Panc1 (cell line): ENCODE results near the gene TDRD1. TPM values are rescaled to one million over a fixed set of nuclear protein-coding genes. Genes with fewer than 3 reads are reported as not detected.

Source experiments
- ATAC-seq: fragments of 200-7000 bp; cut with Tn5 transposase; 2 replicates; pipeline ENCODE4 v1.9.1; 2020; ENCODE audit warnings: mild to moderate bottlenecking, moderate library complexity
- BruUV-seq: library from RNA; stranded (reverse); fragments of 400-500 nt; replicated peaks from 2 replicates; lab custom pipeline; 2021; lab: Mats Ljungman, UMichigan
- CTCF ChIA-PET: fragments of 300-600 bp; sonication (Branson Sonifier 250); formaldehyde crosslinking; loops from one replicate; lab custom pipeline; 2022; ENCODE audit warnings: antibody characterized with exemption; lab: Charles Lee
- POLR2A ChIA-PET: fragments of 300-600 bp; sonication (Branson Sonifier 250); formaldehyde crosslinking; loops from one replicate; lab custom pipeline; 2022; ENCODE audit warnings: antibody characterized with exemption; lab: Charles Lee
- DNase-seq: peaks from one replicate; pipeline ENCODE4 v3.0.0-alpha.2; 2010; ENCODE audit warnings: low read depth, low spot score
- H3K27ac ChIP-seq: 2 replicates; pipeline ENCODE4 v1.5.1; 2011; ENCODE audit warnings: mild to moderate bottlenecking, low read length, inconsistent platforms
- H3K27me3 ChIP-seq: fragments of 200-500 bp; sonication (Bioruptor generic); 2 replicates; pipeline ENCODE4 v1.6.0; 2014; ENCODE audit warnings: low read length, inconsistent platforms; ENCODE audit not compliant: control insufficient read depth, insufficient read depth
- H3K36me3 ChIP-seq: fragments of 200-500 bp; sonication (Bioruptor generic); 2 replicates; pipeline ENCODE4 v1.5.1; 2014; ENCODE audit warnings: inconsistent platforms, mild to moderate bottlenecking, low read length, moderate library complexity; ENCODE audit not compliant: control insufficient read depth, insufficient read depth
- H3K4me1 ChIP-seq: 2 replicates; pipeline ENCODE4 v1.5.1; 2011; ENCODE audit warnings: inconsistent platforms, mild to moderate bottlenecking, low read length, moderate library complexity; ENCODE audit not compliant: control insufficient read depth, insufficient read depth
- H3K4me3 ChIP-seq, 2 experiments: 2 replicates each; pipeline ENCODE4 v1.5.1; 2011 to 2012; ENCODE audit warnings: low read depth in 2 of 2, low read length in 2 of 2, mild to moderate bottlenecking in 2 of 2, inconsistent platforms in 1 of 2, moderate library complexity in 1 of 2
- H3K9me3 ChIP-seq: fragments of 200-500 bp; sonication (Bioruptor generic); 2 replicates; pipeline ENCODE4 v1.5.1; 2014; ENCODE audit warnings: low read depth, mild to moderate bottlenecking, inconsistent platforms, low read length, moderate library complexity; ENCODE audit not compliant: control insufficient read depth, insufficient read depth
- CTCF ChIP-seq: fragments of 450-650 bp; IDR thresholded peaks from 2 replicates; pipeline ENCODE4 v1.5.1; 2017; ENCODE audit warnings: mild to moderate bottlenecking
- POLR2AphosphoS5 ChIP-seq: IDR thresholded peaks from 2 replicates; pipeline ENCODE4 v1.6.1; 2012; ENCODE audit warnings: mild to moderate bottlenecking, low read depth, low read length, moderate library complexity
- REST ChIP-seq, 2 experiments: IDR thresholded peaks; 2 replicates each; pipeline ENCODE4 v1.6.1; 2011 to 2012; ENCODE audit warnings: low read depth in 2 of 2, control low read depth in 1 of 2, low read length in 1 of 2, mild to moderate bottlenecking in 1 of 2, moderate library complexity in 1 of 2; ENCODE audit not compliant: insufficient read depth in 1 of 2
- SIN3A ChIP-seq: IDR thresholded peaks from 2 replicates; pipeline ENCODE4 v1.6.1; 2012; ENCODE audit warnings: low read depth, mild to moderate bottlenecking, low read length, moderate library complexity, borderline replicate concordance; ENCODE audit not compliant: insufficient read depth
- TCF7L2 ChIP-seq: IDR thresholded peaks from 2 replicates; pipeline ENCODE4 v1.6.1; 2011; ENCODE audit warnings: mild to moderate bottlenecking, low read depth, low read length, inconsistent platforms
- in situ Hi-C: cut with HindIII; loops from 2 replicates; pipeline ENCODE4 v1.10.0; 2016; ENCODE audit warnings: low sequenced_read_pairs, low pct_unique_long_range_greater_than_20kb
- intact Hi-C: fragments of 100-400 bp; cut with micrococcal nuclease; formaldehyde crosslinking; loops from one replicate; pipeline ENCODE4 v1.10.0; 2022; ENCODE audit not compliant: unreplicated experiment
- total RNA-seq: library from RNA; stranded (reverse); gene quantifications from one replicate; pipeline ENCODE4 v1.2.1, GENCODE V29; 2021; ENCODE audit not compliant: unreplicated experiment

Gene TDRD1
- total RNA-seq, 1 experiment from 2014 or later = not detected

GRCh38 chr10:114244126-114244525 lies 65.0 kb downstream of the TDRD1 start:
- in situ Hi-C loops = no loop called here

GRCh38 chr10:114245121-114245791 lies 66.1 kb downstream of the TDRD1 start:
- intact Hi-C loops (no loop called here), in situ Hi-C loops (no loop called here)
- POLR2A ChIA-PET = interaction anchor here (0.6 kb wide), 1 partner anchor 252 kb away, joined by 4 read pairs; no protein-coding TSS in a partner anchor

More at GRCh38 chr10:114244126-114244525, 65.0 kb downstream of the TDRD1 start:
- Histone ChIP-seq H3K27ac (no peak overlapping the region), H3K27me3 (peaks cover 26% of the 10 kb centered on the region), H3K4me3 (no peak overlapping the region), H3K36me3 (no peaks in the 10 kb centered on the region), H3K4me1 (peaks cover 5% of the 10 kb centered on the region), H3K9me3 (no peaks in the 10 kb centered on the region)
- BruUV-seq = no TSS peak
- TF ChIP-seq SIN3A (no peak), CTCF (no peak)
- intact Hi-C loops = no loop called here
- ATAC-seq (no peak), DNase-seq (no peak)
- ChIA-PET CTCF (no interaction called here), POLR2A (no interaction called here)

More at GRCh38 chr10:114245121-114245791, 66.1 kb downstream of the TDRD1 start:
- Histone ChIP-seq H3K36me3 (no peaks in the 10 kb centered on the region), H3K27me3 (peaks cover 23% of the 10 kb centered on the region), H3K4me1 (peaks cover 5% of the 10 kb centered on the region), H3K4me3 (no peak overlapping the region), H3K9me3 (no peaks in the 10 kb centered on the region), H3K27ac (no peak overlapping the region)
- TF ChIP-seq TCF7L2 (no peak), CTCF (no peak), SIN3A (no peak), REST (IDR thresholded peaks at IDR 0.05; ENCODE audit: insufficient read depth in 1 of 2, low read depth in 2 of 2, low read length in 1 of 2) (no peak), POLR2AphosphoS5 (no peak)
- BruUV-seq = no TSS peak
- no peak for DNase-seq
- peak; percentile 50 for ATAC-seq
- CTCF ChIA-PET = no interaction called here
